ENCODE results near the gene DNM1.
"Not testable (repeated sequence)": the region's sequence is repeated elsewhere in the genome, so short reads cannot be mapped to it uniquely, and the experiment has no call there.

DNM1 gene

GRCh38 chr9:128178806-128179431 lies 24.3 kb upstream of the DNM1 start:
- no peak for DNase-seq

DNA sequence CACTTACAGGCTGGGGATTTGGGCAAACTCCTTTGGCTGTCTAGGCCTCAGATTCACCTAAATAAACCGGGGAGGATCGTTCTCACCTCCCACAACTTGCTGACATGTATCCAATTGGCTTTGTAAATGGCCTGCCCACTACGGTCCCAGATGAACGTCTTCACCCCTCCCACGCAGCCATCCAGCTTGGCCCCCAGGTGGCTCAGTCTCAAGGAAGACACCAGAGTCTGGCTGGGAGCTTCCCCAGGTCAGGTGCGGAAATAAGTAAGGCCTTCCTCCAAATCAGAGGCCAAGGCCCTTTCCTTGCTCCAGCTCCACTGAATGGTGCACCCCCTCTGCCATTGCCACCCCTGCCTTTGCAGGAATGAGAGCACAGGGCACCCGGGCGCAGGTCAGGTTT lies 23.2 kb upstream of the DNM1 start:
- DNase-seq: no peak

DNA sequence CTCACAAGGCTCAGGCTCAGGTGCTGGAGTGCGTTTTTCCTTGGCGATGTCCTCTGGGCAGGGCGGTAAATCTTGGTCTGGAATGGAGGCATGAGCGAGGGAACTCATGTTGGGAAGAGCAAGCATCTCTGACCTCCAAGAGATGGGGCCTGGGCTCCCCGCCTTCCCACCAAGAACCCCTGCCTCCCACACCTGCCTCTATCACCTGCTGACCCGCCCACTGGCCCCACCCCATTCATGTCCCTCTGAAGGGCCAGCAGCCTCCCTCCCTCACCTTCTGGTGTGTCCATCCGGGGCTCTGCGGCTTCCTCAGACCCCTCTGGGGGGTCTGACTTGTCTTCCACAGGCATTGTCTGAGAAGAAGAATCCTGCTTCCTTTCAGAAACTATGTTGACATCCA lies 22.7 kb upstream of the DNM1 start:
- no peak for DNase-seq

DNA sequence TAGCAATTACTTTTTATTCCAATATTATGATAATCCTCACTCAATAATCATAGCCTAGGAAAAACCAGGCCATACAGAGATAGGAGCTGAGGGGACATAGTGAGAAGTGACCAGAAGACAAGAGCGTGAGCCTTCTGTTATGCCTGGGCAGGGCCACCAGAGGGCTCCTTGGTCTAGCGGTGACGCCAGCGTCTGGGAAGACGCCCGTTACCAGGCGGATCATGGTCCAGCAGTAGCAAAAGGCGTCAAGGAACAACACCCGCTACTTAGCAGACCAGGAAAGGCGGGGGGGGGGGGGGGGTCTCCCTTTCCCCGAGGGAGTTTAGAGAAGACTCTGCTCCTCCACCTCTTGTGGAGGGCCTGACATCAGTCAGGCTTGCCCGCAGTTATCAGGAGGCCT lies 21.7 kb upstream of the DNM1 start:
- not testable (repeated sequence) for DNase-seq

GRCh38 chr9:128182893-128183588 lies 20.1 kb upstream of the DNM1 start:
- DNase-seq: no peak

DNA sequence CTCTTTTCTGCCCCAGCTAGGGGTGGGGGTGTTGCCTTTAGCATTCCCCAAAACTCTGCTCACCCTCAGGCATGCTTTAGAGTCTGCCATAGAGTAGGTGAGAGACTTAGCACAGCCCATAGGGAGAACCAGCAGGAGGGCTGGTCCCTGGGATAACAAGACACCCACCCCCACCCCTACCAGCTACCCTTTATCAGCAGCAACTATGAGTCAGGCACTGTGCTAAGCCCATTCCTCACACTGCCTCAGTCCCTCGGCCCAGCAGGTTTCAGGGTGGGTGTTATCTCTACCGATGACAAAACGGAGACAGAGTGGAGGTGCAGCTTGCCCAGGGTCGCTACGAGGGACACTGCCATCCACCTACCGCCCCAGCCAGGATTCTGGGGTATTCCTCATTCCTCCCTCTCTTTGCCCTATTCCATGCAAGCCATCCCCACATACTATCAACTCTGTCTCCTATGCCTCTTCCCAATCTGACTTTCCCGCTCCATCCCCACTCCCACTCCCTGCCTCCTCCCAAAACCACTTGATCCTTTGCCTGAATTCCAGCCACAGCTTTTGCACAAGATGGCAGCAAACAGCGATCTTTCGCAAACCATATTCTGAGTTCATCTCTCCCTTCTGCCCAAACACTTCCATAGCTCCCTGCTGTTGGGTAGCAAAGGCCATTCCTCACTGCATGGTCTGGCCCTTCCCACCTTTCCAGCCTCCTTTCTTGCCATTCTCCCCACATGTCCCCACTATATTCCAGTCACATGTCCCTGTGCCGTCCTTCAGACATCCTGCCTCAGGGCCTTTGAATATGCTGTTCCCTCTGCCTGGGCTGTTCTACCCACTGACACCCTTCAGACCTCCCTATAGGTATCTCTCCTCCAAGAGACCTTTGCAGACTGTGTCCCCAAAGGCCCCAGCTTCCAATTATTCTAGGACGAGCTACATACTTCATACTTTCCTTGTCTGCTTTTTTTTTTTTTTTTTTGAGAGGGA lies 16.9 kb upstream of the DNM1 start:
- DNase-seq: no peak

DNA sequence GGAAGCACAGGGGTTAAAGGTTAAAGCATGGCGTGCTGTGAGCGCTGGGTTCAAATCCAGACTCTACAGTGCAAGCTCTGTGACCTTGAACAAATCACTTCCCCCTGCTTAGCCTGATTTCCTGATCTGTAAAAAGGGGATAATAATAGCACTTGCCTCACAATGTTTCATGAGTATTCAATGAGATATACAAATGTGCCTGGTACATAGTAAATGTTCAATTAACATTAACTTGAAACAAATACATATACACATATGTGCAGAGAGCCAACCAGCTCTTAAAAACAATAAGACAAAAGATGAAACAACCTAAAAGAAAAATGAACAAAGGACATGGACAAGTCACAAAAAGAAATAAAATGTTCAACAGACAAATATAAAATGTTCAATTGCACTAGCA lies 15.8 kb upstream of the DNM1 start:
- DNase-seq: no peak

- no peak for DNase-seq
Observed at GRCh38 chr9:128188209-128188608, 15.0 kb upstream of the DNM1 start.

DNA sequence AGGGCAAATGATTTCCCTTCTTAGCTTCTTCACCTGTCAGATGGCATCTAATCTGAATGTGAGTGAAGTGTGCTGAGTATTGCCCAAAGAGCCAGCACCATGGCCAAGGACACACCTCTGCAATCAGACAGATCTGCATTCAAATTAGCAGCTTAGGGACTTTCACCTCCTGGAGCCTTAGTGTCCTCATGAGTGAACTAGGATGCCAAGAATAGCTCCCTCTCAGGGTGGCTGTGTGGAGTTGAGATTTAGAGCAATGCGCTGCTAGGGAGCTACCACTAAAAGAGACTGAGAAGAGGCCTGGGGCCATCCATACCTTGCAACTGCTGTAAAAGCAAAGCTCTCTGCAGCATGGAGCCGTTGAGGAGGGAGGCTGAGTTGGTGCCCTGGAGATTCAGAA lies 13.2 kb upstream of the DNM1 start:
- no peak for DNase-seq

GRCh38 chr9:128190516-128191405 lies 12.4 kb upstream of the DNM1 start:
- no peak for DNase-seq

DNA sequence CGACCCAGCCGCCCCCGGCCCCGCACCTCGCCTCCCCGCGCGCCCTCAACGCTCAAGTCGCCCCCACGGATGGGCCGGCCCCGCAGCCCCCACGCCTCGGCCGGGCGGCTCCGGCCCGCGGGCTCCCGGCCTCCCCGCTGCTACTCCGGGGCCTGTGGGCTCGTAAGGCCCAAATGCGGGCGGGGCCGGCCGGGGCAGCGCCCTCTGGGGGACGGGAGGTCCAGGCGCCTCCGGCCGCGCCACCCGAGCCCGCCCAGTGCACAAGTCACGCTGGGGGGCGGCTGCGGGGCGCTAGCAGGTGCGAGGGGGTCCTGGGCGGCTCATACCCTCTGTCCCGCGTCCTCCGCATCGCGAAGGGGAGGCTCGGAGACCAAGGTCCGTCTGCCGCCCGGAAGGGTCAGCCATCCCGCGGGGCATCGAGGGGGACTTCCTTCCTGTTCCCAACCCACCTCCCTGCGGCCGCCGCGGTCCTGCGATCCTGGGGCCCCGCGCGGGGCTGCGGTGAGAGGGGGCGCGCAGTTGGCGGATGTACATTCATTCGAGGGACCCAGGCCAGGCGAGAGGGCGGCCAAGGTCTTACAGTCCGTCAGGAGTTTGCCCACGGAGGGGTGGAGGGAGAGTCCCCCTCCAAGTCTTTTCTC lies 11.7 kb upstream of the DNM1 start, which contains the start of gene CIZ1:
TSS of gene CIZ1 (minus strand) at position 167 of the 641 bp plus-strand sequence. CDS start 715 bp downstream, outside the sequence.
- DNase-seq: peak; percentile 82

- peak; percentile 83 for DNase-seq
Observed at GRCh38 chr9:128192601-128193371, 10.4 kb upstream of the DNM1 start.

DNA sequence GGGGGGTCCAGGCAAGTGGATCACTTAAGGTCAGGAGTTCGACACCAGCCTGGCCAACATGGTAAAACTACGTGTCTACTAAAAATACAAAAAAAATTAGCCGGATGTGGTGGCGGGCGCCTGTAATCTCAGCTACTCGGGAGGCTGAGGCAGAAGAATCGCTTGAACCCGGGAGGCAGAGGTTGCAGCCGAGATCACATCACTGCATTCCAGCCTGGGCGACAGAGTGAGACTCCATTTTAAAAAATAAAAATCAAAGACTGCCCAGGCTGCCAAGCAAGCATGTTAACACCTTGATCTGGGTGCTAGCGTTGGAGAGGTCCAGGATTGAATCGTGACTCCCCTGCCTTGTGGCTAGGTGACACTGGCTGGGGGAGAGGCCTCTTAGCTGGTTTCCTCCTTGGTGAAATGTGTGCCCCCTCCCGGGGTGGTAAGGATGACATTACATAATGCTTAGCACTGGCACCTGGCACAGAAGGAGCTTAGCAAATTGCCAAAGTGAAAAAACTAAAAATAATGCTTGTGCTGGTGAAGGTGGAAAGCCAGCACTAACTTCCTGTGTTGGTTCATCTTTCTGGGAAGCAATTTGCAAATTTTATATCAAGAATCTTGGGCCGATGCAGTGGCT lies 9.6 kb upstream of the DNM1 start:
- no peak for DNase-seq

DNA sequence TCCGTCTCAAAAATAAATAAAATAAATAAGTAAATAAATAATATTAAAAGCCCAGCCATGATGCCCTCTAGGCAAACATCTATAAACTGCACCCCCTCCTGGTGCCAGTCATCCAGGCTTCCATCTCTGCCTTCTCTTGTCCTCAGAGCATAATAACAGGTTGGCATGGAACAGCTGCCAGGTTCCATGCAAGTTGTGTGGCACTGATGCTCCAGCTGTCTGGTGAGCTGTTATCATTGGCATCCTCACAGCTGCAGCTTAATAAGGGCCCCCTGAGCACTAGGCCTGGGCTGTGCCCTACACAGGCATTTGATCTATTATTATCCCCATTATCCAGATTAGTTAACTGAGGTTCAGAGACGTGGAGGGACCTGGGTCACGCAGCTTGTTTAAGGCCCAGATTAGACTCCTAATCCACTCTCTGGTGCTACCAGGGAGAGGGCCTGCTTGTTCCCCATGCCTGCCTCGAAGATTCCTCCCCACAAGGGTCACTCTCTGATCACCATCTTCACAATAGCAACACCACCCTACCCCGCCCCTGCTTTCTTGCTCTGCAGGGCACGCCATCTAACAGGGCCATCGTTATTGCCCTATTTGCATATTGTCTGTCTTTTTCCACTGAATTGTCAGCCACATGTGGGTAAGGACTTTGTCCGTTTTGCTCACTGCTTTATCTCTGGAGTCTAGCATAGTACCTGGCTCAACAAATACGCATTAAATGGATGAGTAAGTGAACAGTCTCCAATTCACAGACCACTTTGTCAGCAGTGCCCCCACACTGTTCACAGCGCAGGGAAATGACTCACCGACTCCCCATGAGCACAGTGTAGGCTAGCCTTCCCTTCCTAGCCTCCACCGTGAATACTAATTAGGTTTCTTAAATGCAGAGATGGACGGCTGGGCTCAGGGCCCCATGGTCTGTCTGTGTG lies 1.5 kb upstream of the DNM1 start:
- no peak for DNase-seq

DNA sequence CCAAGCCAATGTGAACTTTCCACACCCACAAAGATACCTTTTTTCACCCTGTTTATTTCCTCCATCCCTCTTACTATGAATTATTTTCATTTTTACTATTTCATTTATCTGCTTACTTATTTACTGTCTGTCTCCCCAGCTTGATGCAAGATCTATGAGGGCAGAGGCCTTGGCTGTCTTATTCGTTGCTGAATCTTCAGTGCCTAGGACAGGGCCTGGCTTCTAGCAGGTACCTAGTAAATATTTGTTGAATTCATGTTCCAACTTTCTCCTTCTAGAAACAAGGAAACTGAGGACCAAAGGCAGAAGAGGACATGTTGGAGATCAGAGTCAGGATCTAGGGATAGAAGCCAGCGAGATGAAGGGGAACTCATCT lies 543 bp upstream of the DNM1 start:
- DNase-seq: no peak

DNA sequence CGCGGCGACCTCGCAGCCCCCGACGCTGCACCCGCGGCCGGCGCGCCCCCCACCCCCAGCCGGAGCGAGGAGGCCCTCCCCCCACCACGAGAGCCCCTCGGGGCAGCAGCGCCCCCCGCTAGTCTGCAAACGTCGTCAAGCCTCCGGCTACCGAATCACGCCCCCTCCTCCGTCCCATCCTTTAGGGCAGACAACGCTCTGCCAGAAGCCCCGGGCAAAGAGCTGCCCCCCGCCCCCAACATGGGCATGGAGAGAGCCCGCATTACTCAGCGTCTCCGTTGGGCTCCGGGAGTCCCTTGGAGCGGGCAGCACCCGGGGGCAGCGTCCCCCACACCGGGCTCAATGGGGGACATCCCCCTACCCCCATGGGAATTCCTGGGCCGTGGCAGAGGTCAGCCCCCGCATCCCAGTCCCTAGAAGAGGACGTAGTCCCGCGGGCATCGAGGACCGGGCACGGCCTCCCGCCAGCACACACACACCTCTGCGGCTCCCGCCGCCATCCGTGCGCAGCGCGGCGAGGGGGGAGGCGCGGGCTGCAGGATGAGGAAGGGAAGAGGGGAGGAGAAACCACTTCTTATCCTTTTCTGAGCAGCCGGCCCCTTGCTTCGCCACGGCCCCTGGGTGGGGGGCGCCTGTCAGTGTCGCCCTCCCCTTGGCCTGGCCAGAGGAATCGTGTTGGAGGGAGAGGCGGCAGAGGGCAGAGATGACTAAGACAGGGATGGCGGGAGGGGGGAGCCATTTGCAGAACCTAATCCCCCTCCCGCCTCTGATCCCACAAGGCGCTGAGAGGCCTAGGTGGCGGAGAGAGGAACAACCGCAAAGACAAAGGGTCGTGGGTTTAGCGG lies 750 bp downstream of the DNM1 start:
- DNase-seq: no peak

DNA sequence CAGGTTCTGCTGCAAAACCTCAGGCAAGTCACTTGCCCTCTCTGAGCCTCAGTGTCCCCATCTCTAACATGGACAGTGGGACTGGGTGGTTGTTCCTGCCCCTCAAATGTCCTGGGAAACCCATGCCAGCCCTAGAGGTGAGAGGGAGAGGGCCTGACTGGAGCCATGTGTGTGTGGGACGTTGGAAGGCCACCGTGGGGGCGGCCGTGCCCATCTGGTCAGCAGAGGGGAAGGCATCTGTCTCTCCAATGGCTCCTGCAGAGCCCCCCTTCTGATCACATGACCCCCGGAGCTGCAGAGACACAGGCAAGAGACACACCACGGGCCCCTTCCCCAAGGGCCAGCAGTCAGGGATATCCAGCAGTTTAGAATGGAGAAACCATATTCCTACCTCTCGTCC lies 1.7 kb downstream of the DNM1 start:
- DNase-seq: no peak

- no peak for DNase-seq
Observed at GRCh38 chr9:128205296-128205944, 2.2 kb downstream of the DNM1 start.
